Retinal pigment epithelial cell (primary cell): Measurements from ENCODE around the gene STK11IP.

ENCODE experiments used
- DNase-seq: peaks from one replicate; pipeline ENCODE4 v3.0.0-alpha.2; 2010; ENCODE audit warnings: low read depth
- H3K4me3 ChIP-seq: 2 replicates; pipeline ENCODE4 v1.5.1; 2011; ENCODE audit warnings: mild to moderate bottlenecking, low read length, control low read depth, moderate library complexity
- CTCF ChIP-seq: conservative IDR thresholded peaks from 2 replicates; pipeline ENCODE4 v1.5.1; 2011; ENCODE audit warnings: low read depth, low read length, control low read depth, inconsistent platforms

Gene STK11IP

GRCh38 chr2:219643084-219643473 lies 45.4 kb downstream of the STK11IP start:
- no peak overlapping the region for H3K4me3 ChIP-seq
- TF ChIP-seq CTCF, result no peak
- no peak for DNase-seq

- H3K4me3 ChIP-seq, result no peak overlapping the region
- no peak for DNase-seq
- TF ChIP-seq CTCF, result no peak
Measured at GRCh38 chr2:219643788-219644398, 46.2 kb downstream of the STK11IP start.

- no peak overlapping the region for H3K4me3 ChIP-seq
- no peak for TF ChIP-seq CTCF
- DNase-seq, result no peak
Measured at GRCh38 chr2:219644801-219645480, 47.3 kb downstream of the STK11IP start.

- no peak overlapping the region for H3K4me3 ChIP-seq
- TF ChIP-seq CTCF, result no peak
- peak; percentile 64 for DNase-seq
Measured at GRCh38 chr2:219645631-219646527, 48.2 kb downstream of the STK11IP start.

- no peak for TF ChIP-seq CTCF
- DNase-seq, result no peak
- H3K4me3 ChIP-seq, result no peak overlapping the region
Measured at GRCh38 chr2:219648176-219648575, 50.5 kb downstream of the STK11IP start.

- H3K4me3 ChIP-seq, result no peak overlapping the region
- DNase-seq, result no peak
- no peak for TF ChIP-seq CTCF
Measured at GRCh38 chr2:219648963-219649362, 51.3 kb downstream of the STK11IP start.
